Measurements from ENCODE around the gene MTPN. TPM values are rescaled to one million over a fixed set of nuclear protein-coding genes. Genes with fewer than 3 reads are reported as not detected.

The MTPN gene
- total RNA-seq, 1 donor from 2014 or later: 67.9 TPM

- Histone ChIP-seq H3K36me3 (no peaks in the 10 kb centered on the region), H3K9me3 (replicated peaks) (no peaks in the 10 kb centered on the region), H3K4me1 (peaks cover 4% of the 10 kb centered on the region), H3K4me3 (no peak overlapping the region), H3K27ac (replicated peaks) (no peak overlapping the region), H3K27me3 (ENCODE audit: low read depth) (no peaks in the 10 kb centered on the region)
- DNase-seq: no peak
- intact Hi-C loops (cut with micrococcal nuclease): no loop called here
- no peak for TF ChIP-seq CTCF (IDR thresholded peaks at IDR 0.05; ENCODE audit: borderline replicate concordance)
Observed at GRCh38 chr7:135889823-135890222, 87.3 kb downstream of the MTPN start.

GRCh38 chr7:135888740-135889139 lies 88.4 kb downstream of the MTPN start:
- intact Hi-C loops (cut with micrococcal nuclease): no loop called here
- no peaks in the 10 kb centered on the region for H3K36me3 ChIP-seq
- peaks cover 12% of the 10 kb centered on the region for H3K4me1 ChIP-seq
- no peak overlapping the region for H3K4me3 ChIP-seq
- no peak for TF ChIP-seq CTCF (IDR thresholded peaks at IDR 0.05; ENCODE audit: borderline replicate concordance)
- H3K27me3 ChIP-seq (ENCODE audit: low read depth): no peaks in the 10 kb centered on the region
- DNase-seq: no peak
- H3K27ac ChIP-seq (replicated peaks): no peak overlapping the region
- no peaks in the 10 kb centered on the region for H3K9me3 ChIP-seq (replicated peaks)

- H3K27me3 ChIP-seq (ENCODE audit: low read depth): no peaks in the 10 kb centered on the region
- intact Hi-C loops (cut with micrococcal nuclease): no loop called here
- no peak for DNase-seq
- H3K4me1 ChIP-seq: peaks cover 12% of the 10 kb centered on the region
- no peaks in the 10 kb centered on the region for H3K9me3 ChIP-seq (replicated peaks)
- no peak overlapping the region for H3K4me3 ChIP-seq
- H3K27ac ChIP-seq (replicated peaks): no peak overlapping the region
- TF ChIP-seq CTCF (IDR thresholded peaks at IDR 0.05; ENCODE audit: borderline replicate concordance): no peak
- no peaks in the 10 kb centered on the region for H3K36me3 ChIP-seq
Observed at GRCh38 chr7:135886345-135887132, 90.6 kb downstream of the MTPN start.

- H3K4me1 ChIP-seq: peaks cover 12% of the 10 kb centered on the region
- peak overlapping the region; percentile 65 for H3K27ac ChIP-seq (replicated peaks)
- intact Hi-C loops (cut with micrococcal nuclease): no loop called here
- no peak overlapping the region for H3K4me3 ChIP-seq
- no peaks in the 10 kb centered on the region for H3K9me3 ChIP-seq (replicated peaks)
- no peaks in the 10 kb centered on the region for H3K36me3 ChIP-seq
- no peaks in the 10 kb centered on the region for H3K27me3 ChIP-seq (ENCODE audit: low read depth)
- TF ChIP-seq CTCF (IDR thresholded peaks at IDR 0.05; ENCODE audit: borderline replicate concordance): no peak
- DNase-seq: no peak
Observed at GRCh38 chr7:135884495-135885232, 92.5 kb downstream of the MTPN start.

- intact Hi-C loops (cut with micrococcal nuclease): no loop called here
- no peaks in the 10 kb centered on the region for H3K36me3 ChIP-seq
- H3K4me3 ChIP-seq: no peak overlapping the region
- TF ChIP-seq CTCF (IDR thresholded peaks at IDR 0.05; ENCODE audit: borderline replicate concordance): no peak
- H3K27ac ChIP-seq (replicated peaks): no peak overlapping the region
- H3K4me1 ChIP-seq: peaks cover 11% of the 10 kb centered on the region
- no peak for DNase-seq
- H3K9me3 ChIP-seq (replicated peaks): no peaks in the 10 kb centered on the region
- H3K27me3 ChIP-seq (ENCODE audit: low read depth): no peaks in the 10 kb centered on the region
Observed at GRCh38 chr7:135879233-135879632, 97.9 kb downstream of the MTPN start.
